Testis (tissue), 3 donors: ENCODE results near the gene R3HDM2. TPM values are rescaled to one million over a fixed set of nuclear protein-coding genes. Genes with fewer than 3 reads are reported as not detected.

Source experiments
- DNase-seq: peaks from one replicate; pipeline ENCODE4 v3.0.0-alpha.2; 2019
- H3K27ac ChIP-seq, 2 donors: fragments of 200-600 bp; sonication (generic); one replicate each; pipeline ENCODE4 v1.5.1; 2019
- H3K27me3 ChIP-seq: fragments of 200-600 bp; sonication (generic); one replicate; pipeline ENCODE4 v1.5.1; 2019
- H3K36me3 ChIP-seq: fragments of 200-600 bp; sonication (generic); one replicate; pipeline ENCODE4 v1.5.1; 2017; ENCODE audit warnings: low read depth; ENCODE audit errors: missing control alignments
- H3K4me1 ChIP-seq: fragments of 200-600 bp; sonication (generic); one replicate; pipeline ENCODE4 v1.5.1; 2019
- H3K4me3 ChIP-seq, 2 donors: fragments of 200-600 bp; sonication (generic); one replicate each; pipeline ENCODE4 v1.5.1; 2017 to 2019
- H3K9me3 ChIP-seq: fragments of 200-600 bp; sonication (generic); one replicate; pipeline ENCODE4 v1.5.1; 2017
- CTCF ChIP-seq, 3 experiments: fragments of 450-650 bp in 2 of 3; fragments of 200-600 bp in 1 of 3; sonication (generic) in 1 of 3; IDR thresholded peaks; one replicate each; pipeline ENCODE4 v1.5.1; 2016 to 2019; ENCODE audit warnings: antibody characterized with exemption in 3 of 3, mild to moderate bottlenecking in 2 of 3, moderate library complexity in 1 of 3
- POLR2A ChIP-seq: fragments of 450-650 bp; IDR thresholded peaks from one replicate; pipeline ENCODE4 v1.6.1; 2017; ENCODE audit warnings: antibody characterized with exemption, mild to moderate bottlenecking, moderate library complexity
- WGBS, 2 donors: methylation state at CpG; one replicate each; pipeline ENCODE4 v1.1.5; 2018; 5-methylcytosine and 5-hydroxymethylcytosine counted together
- intact Hi-C: fragments of 100-400 bp; cut with DNase I; formaldehyde crosslinking; loops from one replicate; pipeline ENCODE4 v1.15.1; 2023; ENCODE audit warnings: low total_unique reads
- polyA plus RNA-seq: library from polyadenylated mRNA; stranded (reverse); fragments of 350-450 nt; fragmentation: Illumina TruSeq; extraction: RNeasy Lipid Tissue Mini Kit (QIAGEN cat#74804); gene quantifications from one replicate; pipeline ENCODE4 v1.2.3, GENCODE V29; 2014; ENCODE audit warnings: low read depth, low replicate concordance; ENCODE audit not compliant: insufficient read depth
- total RNA-seq, 2 donors: library from RNA; depleted of rRNA; stranded (reverse); fragments of >200 nt; gene quantifications; one replicate each; pipeline ENCODE4 v1.2.3, GENCODE V29; 2016

Gene R3HDM2
- total and polyA plus RNA-seq, 3 donors from 2014 or later: 54.6 to 93.9 (median 92.0) TPM

DNA sequence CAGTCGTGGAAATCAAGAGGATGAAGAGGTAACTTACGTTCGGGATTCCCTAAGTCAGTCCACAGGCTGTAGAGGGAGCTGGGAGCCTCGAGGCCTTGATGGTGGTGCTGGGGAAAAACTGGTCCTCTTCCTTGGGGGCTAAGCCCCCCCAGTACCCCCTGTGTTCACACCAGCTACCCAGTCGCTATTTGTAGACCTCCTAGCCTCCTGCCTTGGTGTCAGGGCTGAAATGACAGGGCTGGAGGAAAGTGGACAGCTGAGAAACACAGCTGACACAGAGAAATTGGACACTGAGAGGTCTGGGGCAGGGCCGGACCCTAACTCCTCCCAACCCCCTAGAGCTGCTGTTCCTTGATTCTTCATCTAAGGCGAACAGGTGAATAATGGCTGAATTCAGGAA lies 179.9 kb downstream of the R3HDM2 start, which contains the start of gene STAC3:
STAC3 (minus strand) TSS at position 232 of the 400 bp plus-strand sequence. CDS start 1,551 bp downstream, outside the sequence.
- H3K27me3 ChIP-seq: no peaks in the 10 kb centered on the region
- DNase-seq: no peak
- no peaks in the 10 kb centered on the region for H3K9me3 ChIP-seq
- WGBS, 2 donors: 62 to 83% methylated on average over 7 of the region's 7 CpGs
- intact Hi-C loops: no loop called here
- H3K36me3 ChIP-seq: no peaks in the 10 kb centered on the region
- no peak within 1 kb of the TSS for H3K27ac ChIP-seq
- no peak within 1 kb of the TSS for H3K4me3 ChIP-seq
- no peak for TF ChIP-seq POLR2A
- no peak for TF ChIP-seq CTCF (IDR thresholded peaks at IDR 0.05)
- no peaks in the 10 kb centered on the region for H3K4me1 ChIP-seq

DNA sequence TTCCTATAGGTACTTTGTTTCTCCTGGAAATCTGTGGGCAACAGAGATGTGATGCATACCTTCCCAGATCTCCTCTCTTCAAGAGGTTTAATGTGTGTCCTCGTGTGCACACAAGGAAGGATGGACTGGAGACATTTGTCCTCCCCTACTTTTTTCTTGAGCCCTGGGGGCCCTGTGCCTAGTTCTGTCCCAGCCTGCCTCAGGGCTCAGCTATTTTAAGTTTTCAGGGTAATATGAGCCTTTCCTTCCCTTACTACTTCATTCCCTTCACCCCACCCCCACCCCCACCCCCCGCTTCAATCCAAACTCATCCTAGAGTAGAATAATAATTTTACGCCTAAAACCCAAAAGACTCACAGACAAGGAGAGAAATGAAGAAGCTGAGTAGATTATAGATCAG lies 180.3 kb downstream of the R3HDM2 start:
- Histone ChIP-seq H3K4me3 (no peak overlapping the region), H3K27ac (no peak overlapping the region), H3K4me1 (no peaks in the 10 kb centered on the region), H3K36me3 (no peaks in the 10 kb centered on the region), H3K27me3 (no peaks in the 10 kb centered on the region), H3K9me3 (no peaks in the 10 kb centered on the region)
- 77 to 94% methylated on average over 3 of the region's 3 CpGs for WGBS, 2 donors
- intact Hi-C loops: no loop called here
- no peak for DNase-seq
- TF ChIP-seq CTCF (IDR thresholded peaks at IDR 0.05): no peak
- no peak for TF ChIP-seq POLR2A

DNA sequence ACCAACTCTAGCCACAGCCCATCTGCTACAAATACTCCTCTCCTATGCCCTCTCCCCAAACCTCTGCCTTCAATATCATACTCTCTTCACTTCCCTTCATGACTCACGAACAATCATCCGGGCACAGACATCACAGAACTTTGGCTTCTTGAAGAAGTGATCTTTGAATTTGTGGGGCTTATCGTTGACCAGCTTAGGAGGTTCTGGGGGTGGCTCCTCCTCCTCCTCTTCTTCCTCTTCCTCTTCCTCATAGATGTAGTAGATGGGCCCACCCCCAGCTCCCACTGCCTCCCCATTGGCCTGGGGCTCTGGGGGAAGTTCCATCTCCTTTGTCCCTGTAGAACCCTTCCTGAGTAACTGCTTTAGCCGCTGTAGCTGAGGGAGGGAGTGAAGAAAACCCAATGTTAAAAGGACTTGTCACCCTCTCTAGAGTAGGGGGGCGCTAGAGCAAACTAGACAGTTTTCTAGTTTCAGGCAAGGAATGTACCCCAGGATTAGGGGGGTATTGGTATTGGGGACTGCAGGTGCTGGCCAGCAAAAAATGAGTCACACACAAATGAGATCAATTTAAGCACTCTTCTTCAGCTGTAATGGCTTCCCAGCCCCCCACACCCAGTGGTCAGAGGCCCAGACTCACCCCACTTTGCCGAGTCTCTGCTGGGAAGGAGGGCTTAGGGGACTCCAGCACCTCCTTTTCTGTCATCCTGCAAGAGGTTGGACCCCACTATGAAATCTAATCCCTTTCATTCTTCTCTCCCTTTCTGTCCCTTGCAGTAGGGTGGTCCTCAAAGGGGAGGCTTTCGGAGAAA lies 181.7 kb downstream of the R3HDM2 start:
- DNase-seq: no peak
- intact Hi-C loops: no loop called here
- WGBS, 2 donors: 80 to 84% methylated on average over 7 of the region's 7 CpGs
- H3K27me3 ChIP-seq: no peaks in the 10 kb centered on the region
- H3K9me3 ChIP-seq: no peaks in the 10 kb centered on the region
- no peaks in the 10 kb centered on the region for H3K36me3 ChIP-seq
- H3K27ac ChIP-seq: no peak overlapping the region
- H3K4me3 ChIP-seq: no peak overlapping the region
- no peaks in the 10 kb centered on the region for H3K4me1 ChIP-seq
- TF ChIP-seq CTCF (IDR thresholded peaks at IDR 0.05) (no peak), POLR2A (no peak)

GRCh38 chr12:57247041-57247440 lies 183.8 kb downstream of the R3HDM2 start:
- Histone ChIP-seq H3K27me3 (no peaks in the 10 kb centered on the region), H3K9me3 (no peaks in the 10 kb centered on the region), H3K4me1 (peaks cover 10% of the 10 kb centered on the region), H3K36me3 (no peaks in the 10 kb centered on the region), H3K4me3 (no peak overlapping the region), H3K27ac (no peak overlapping the region)
- no peak for DNase-seq
- intact Hi-C loops: no loop called here
- TF ChIP-seq CTCF (IDR thresholded peaks at IDR 0.05): no peak
- TF ChIP-seq POLR2A: no peak
- WGBS, 2 donors: 96 to 100% methylated on average over 1 of the region's 1 CpG

DNA sequence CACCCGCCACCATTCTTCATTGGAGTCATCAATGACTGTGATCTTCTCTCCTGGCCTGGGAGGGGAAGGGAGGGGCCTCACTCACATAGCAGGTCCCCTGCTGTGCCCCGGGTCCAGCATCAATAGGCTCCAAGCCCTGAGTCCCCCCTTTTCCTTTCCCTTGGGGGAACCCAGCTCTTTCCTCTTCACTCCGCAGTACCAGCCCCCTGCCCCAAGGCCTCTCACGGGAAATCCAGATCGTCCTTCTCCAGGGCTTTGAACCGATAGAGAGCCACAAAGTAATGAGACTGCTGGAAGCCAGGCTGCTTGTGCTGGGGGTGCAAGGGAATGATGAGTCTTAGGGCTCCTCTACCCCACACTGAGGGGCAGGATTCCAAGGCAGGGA lies 186.5 kb downstream of the R3HDM2 start:
- no peaks in the 10 kb centered on the region for H3K27me3 ChIP-seq
- intact Hi-C loops: no loop called here
- H3K27ac ChIP-seq: no peak overlapping the region

More for the DNA sequence above, 186.5 kb downstream of the R3HDM2 start:
- Histone ChIP-seq H3K9me3 (no peaks in the 10 kb centered on the region), H3K36me3 (no peaks in the 10 kb centered on the region), H3K4me1 (peaks cover 23% of the 10 kb centered on the region), H3K4me3 (no peak overlapping the region)
- WGBS, 2 donors: 53 to 62% methylated on average over 6 of the region's 6 CpGs
- TF ChIP-seq POLR2A (no peak), CTCF (IDR thresholded peaks at IDR 0.05) (no peak)
- DNase-seq: no peak
